Colon (tissue), 2 donors: ENCODE data around the gene UGT1A4.
"Not testable (repeated sequence)": the region's sequence is repeated elsewhere in the genome, so short reads cannot be mapped to it uniquely, and the experiment has no call there.

ENCODE experiments used
- FAIRE-seq: peaks from 2 replicates; lab custom pipeline; 2012; peaks lifted over from hg19 to GRCh38; lab: Jason Lieb, UNC
- donor health status: control.
- donor health status: control.

Gene UGT1A4

DNA sequence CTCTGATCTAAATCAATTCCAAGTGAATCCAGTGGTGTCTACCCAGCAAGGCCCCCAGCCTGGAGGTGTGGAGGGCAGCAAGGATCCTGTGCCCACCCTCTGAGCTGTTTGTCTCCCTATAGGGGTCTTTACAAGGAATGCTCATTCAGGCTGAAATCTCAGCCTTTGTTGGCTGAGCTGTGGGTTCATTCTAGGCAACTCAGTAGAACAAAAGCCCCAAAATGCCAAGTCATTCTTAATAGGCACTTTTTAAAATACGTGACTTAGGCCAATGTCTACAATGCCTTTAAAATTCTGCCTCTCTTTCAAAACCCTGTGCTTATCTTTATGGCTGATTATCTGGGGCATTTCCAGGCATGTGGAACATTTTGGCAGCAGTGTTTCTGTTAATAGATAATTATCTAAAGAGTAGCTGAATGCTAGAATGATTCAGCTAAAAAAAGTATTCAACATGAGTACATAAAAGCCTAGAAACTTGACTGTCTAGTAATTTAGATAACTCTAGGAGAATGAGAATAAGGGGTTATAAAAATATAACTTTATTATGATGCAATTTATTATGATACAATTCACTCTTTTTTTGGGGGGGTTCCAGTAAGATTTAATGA is 18.4 kb upstream of the UGT1A4 start:
- peak; percentile 84 for FAIRE-seq

DNA sequence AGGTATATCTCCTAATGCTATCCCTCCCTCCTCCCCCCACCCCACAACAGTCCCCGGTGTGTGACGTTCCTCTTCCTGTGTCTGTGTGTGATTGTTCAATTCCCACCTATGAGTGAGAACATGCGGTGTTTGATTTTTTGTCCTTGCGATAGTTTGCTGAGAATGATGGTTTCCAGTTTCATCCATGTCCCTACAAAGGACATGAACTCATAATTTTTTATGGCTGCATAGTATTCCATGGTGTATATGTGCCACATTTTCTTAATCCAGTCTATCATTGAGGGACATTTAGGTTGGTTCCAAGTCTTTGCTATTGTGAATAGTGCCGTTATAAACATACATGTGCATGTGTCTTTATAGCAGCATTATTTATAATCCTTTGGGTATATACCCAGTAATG is 17.7 kb upstream of the UGT1A4 start:
- FAIRE-seq = not testable (repeated sequence)

DNA sequence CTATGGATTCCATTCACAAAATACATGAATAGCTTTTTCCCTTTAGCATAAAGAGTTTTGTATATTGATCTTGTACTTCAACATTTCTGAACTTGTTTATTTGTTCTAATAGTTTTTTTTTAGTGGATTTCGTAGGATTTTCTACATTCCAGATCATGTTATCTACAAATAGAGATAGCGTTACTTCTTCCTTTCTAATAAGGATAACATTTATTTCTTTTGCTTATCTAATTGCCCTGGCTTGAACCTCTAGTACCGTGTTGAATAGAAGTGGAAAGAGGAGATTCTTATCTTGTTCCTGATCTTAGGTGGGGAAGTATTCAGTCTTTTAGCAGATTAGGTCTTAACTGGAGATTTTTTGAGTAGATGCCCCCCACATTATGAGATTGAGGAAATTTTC is 16.3 kb upstream of the UGT1A4 start:
- FAIRE-seq = no peak

DNA sequence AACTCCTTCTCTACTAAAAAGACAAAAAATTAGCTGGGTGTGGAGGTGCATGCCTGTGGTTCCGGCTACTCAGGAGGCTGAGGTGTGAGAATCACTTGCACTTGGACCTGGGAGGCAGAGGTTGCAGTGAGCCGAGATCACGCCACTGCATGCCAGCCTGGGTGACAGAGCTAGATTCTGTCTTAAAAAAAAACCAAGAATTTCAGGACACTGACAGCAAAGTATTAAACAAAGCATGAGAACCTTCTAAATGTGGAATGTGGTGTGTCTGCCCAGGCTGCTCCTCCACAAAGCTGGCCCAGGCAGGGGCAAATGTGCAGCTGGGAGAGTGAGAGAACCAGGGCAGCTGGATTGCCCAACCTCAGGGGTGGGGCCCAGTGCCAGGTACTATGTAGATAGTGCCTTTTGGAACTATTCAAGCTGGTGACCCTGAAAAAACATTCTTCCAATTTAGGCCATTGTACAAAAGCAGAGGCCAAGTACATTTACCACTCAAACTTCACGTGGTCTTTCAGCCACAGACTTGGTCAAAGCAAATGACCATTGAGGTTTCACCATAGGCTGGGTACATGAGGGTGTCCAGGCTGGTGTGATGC is 12.5 kb upstream of the UGT1A4 start:
- no peak for FAIRE-seq

DNA sequence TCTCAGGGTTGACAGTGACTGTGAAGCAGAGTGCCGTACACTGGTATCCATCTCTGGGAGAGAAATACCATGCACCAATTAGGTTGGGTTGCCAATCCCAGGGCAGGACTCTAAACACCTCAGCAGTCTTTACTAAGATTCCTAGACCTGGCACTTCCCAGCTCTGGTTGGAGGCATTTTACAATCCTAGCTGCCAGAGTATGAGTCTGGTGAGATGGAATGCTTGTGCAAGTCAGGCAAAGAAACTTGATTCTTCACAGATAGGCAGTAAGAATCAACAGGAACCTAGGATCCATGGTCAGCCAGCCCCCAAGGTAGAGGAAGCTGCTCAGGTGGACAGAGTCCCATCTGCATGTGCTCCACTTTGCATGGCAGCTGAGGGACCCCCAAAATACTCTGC is 11.8 kb upstream of the UGT1A4 start:
- no peak for FAIRE-seq

DNA sequence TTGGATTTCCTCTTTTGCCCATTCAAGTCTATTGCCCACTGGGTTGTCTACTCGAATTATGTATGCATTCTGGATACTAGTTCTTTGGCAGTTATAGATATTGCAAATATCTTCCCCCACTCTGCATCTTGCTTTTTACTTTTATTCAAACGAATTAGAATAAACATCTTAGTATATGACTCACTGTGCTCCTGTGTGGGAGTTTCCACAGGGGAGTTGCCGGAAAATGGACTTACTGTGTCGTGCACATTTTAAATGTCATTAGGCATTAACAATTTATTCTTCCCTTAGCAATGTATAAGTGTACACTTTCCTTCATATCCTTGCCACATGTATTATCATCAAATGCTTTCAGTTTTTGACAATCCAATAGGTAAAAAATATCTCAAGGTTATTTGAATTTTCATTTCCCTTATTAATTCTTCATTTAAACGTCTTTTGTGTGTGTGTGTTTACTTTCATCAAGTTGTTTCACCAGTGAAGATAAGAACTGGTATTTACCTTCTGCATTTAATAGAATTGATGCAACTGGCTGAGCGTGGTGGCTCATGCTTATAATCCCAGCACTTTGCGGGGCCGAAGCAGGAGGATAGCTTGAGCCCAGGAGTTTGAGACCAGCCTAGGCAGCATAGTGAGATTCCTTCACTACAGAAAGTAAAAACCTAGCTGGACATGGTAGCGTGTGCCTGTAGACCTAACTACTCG is 10.4 kb upstream of the UGT1A4 start:
- no peak for FAIRE-seq

DNA sequence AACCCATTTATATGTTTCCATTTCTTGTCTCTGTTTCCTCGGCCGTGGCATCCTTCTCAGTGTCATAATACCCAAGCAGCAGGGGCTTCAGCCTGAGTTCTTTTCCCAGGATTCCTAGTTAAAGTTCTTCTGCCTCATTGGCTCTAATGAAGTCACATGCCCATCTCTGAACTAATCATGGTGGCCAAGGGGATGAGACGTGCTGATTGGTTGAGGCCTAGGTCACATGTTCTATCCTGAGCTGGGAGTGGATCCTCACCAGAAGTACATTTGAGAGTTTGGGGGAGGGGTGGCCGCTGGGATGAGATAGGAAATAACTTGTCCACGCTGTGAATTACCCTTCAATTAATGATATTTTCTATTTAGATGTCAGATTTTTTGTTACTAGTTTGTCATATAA is 9.6 kb upstream of the UGT1A4 start:
- FAIRE-seq = no peak

DNA sequence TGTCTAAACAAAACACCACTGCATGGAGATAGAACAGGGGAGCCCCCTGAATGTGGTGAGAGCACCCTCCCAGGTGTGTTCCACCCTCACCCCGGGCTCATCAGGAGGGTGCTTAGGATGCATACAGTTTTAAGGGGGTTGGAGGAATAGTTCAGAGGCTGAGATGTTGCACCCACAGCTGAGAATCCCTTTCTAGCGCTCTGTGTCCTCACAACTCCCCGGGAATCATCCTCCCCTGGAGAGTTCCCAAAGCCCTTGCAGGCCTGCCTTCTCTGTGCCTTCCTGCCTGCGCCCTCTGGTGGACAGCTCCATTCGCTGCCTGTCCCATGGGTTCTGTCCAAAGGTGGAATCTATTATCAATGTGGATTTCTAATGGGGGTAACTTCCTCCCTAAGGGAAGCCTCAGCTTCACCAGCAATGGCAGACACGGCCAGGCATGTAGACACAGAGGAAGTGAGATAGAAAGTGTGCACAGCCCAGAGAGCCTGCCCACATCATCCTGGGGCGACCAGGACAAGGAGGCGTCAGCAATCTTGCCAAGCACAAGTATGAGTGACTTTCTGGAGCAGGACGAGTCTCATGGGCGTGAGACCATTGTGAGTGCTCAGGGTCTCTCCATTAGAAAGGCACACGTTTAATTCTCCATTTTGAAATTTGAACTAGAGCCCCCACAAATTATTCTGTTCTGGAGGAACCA is 7.1 kb upstream of the UGT1A4 start:
- FAIRE-seq = no peak

DNA sequence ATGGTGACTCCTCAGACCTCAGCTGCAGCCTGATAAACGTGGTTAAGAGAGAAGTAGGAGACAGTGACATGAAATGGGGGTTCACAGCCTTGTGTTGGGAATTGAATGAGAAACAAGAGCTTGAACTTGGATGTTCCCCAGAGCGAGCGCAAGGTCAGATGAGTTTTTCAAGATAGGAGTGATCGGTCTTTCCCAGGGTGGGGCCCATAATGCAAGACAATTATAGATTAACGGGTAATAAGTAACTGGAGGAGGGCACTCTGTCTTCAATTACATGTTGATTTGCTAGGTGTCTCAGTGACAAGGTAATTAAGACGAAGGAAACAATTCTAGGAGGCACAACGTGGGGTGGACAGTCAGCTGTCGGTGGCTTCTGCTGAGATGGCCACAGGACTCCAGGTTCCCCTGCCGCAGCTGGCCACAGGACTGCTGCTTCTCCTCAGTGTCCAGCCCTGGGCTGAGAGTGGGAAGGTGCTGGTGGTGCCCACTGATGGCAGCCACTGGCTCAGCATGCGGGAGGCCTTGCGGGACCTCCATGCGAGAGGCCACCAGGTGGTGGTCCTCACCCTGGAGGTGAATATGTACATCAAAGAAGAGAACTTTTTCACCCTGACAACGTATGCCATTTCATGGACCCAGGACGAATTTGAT is 5.8 kb upstream of the UGT1A4 start, which contains the start of gene UGT1A5:
Gene UGT1A5, plus strand, starts transcription at position 297 of the 651 bp plus-strand sequence. Its CDS starts 85 bp downstream, at position 382.
- no peak for FAIRE-seq

DNA sequence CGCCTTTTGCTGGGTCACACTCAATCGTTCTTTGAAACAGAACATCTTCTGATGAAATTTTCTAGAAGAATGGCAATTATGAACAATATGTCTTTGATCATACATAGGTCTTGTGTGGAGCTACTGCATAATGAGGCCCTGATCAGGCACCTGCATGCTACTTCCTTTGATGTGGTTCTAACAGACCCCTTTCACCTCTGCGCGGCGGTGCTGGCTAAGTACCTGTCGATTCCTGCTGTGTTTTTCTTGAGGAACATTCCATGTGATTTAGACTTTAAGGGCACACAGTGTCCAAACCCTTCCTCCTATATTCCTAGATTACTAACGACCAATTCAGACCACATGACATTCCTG is 5.3 kb upstream of the UGT1A4 start:
- no peak for FAIRE-seq

DNA sequence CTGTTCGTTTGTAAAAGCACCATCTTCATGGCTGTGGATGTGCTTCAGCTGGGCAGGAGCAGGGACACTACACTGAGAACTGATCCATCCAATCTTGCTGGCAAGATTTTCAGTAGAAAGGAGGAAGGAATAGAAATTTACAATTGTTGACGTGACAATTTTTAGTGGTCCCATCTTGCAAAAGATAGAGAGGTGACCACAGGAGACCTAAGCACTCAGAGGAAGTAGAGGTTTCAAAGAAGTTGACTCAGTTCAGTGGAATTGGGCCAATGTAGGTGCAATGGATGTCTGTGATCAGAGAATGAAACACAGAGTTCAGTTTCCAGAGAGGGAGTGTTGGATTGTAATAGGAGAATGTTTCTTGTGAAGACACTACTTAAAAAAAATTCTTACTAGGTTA is 4.4 kb upstream of the UGT1A4 start:
- FAIRE-seq = no peak

DNA sequence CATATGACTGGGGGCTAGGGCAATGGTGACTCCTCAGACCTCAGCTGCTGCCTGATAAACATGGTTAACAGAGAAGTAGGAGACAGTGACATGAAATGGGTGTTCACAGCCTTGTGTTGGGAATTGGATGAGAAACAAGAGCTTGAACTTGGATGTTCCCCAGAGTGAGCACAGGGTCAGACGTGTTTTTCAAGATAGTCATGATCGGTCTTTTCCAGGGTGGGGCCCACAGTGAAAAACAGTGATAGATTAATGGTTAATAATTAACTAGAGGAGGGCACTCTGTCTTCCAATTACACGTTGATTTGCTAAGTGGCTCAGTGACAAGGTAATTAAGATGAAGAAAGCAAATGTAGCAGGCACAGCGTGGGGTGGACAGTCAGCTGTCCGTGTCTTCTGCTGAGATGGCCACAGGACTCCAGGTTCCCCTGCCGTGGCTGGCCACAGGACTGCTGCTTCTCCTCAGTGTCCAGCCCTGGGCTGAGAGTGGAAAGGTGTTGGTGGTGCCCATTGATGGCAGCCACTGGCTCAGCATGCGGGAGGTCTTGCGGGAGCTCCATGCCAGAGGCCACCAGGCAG is 10.3 kb downstream of the UGT1A4 start, which contains the start of gene UGT1A3:
Gene UGT1A3, plus strand, starts transcription at position 320 of the 579 bp plus-strand sequence. Its CDS starts 85 bp downstream, at position 405.
- no peak for FAIRE-seq

DNA sequence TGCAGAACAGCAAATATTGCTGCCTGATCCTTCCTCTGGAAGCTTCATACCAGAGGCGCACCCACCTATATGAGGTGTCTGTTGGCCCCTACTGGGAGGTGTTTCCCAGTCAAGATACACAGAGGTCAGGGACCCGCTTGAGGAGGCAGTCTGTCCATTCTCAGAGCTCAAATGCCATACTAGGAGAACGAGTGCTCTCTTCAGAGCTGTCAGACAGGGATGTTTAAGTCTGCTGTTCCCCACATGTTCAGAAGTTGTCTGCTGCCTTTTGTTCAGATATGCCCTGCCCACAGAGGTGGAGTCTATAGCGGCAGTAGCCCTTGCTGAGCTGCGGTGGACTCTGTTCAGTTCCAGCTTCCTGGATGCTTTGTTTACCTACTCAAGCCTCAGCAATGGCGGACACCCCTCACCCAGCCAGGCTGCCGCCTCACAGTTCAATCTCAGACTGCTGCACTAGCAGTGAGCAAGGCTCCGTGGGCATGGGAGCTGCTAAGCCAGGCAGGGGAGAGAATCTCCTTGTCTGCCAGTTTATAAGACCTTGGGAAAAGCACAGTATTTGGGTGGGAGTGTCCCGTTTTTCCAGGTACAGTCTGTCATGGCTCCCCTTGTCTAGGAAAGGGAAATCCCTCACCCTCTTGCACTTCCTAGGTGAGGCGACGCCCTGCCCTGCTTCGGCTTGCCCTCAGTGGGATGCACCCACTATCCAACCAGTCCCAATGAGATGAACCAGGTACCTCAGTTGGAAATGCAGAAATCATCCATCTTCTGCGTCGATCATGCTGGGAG is 18.5 kb downstream of the UGT1A4 start:
- not testable (repeated sequence) for FAIRE-seq

DNA sequence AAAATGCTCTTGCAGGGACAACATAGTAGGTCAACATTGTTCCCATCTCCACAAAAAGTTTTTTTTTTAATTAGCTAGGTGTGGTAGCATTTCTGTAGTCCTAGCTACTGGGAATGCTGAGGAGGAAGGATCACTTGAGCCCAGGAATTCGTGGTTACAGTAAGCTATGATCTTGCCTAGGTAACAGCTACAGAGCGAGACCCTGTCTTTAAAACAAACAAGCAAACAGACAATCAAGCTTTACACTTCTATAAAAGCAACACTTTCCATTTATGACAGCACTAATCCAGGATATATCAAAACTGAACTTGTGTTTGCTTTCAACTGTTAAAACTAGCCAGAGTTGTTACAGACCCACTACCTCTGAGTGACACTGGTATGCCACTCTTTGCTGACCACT is 22.3 kb downstream of the UGT1A4 start:
- FAIRE-seq = no peak

DNA sequence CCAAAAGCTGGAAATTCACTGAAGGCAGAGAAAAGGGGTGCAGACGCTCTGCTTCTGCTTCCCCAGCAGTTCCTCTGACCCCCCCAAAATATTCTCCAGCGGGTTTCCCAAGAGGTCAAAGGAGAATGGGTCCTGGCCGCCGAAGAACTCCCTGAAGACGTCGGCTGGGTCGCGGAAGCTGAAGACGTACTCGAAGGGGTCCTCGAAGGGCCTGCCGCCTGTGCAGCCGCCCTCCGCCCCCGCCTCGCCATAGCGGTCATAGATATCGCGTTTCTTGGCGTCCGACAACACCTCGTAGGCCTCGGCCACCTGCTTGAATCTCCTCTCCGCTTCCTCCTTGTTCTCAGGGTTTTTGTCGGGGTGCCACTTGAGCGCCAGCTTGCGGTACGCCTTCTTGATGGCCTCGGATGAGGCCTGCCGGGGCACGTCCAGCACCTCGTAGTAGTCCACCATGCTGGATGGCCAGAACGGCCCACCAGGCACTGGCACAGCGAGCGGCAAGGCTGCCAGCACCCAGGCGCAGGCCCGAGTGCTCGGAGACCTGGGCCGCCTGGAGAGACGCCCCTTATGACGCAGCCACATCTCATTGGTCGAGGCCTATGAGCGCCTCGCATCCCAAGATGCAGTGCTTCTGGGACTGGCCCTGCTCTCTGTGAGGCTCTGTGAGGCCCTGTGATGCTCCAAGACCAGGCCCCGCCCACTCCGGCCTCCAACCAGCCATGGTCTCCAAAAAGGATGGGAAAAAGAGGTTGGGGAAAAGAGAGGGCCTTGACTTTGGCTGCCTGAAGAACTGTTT is 25.1 kb downstream of the UGT1A4 start:
- no peak for FAIRE-seq

DNA sequence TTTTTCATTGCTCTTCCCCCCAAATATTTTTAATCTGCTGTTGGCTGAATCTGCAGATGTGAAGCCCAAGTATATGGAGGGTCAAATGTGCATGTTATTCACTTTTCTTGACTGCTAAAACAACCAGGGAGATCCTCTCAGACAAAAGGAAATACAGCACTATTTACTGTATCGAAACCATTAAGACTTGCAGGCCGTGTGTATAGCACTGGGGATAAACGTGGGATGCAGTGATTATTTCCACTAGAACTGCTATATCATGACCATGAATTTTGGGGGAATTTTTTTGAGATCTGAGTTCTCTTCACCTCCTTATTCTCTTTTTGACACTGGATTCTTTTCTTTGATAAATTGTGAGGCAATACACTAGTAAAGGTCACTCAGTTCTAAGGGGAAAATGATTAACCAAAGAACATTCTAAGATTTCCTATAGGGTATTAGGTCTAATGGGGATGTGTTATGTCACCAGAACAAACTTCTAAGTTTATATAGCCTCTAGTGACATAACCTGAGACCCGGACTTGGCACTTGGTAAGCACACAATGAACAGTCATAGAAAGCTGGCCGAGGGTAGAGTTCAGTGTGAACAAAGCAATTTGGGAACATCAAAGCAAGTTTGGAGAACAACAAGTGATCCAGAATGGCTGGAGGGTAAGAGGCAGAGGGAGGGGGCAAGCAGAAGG is 26.7 kb downstream of the UGT1A4 start:
- FAIRE-seq = no peak

DNA sequence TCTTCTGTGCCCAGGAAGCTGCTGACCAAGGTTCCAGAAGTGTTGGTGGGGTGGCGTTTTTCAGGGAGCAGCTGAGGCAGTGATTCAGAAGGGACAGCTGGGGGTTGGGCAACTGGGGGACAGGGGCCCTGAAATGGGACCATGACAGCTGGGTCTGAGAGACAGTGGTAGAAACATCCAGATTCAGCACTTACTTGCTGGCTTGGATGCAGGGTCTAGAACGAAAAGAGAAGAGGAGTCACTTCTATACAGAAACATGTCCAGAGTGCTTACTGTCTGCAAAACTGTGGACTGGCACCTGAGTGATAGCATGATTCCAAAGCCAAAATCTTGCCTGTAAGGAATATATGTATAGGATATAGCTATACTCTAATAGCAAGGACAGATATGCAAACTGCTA is 27.3 kb downstream of the UGT1A4 start:
- not testable (repeated sequence) for FAIRE-seq

DNA sequence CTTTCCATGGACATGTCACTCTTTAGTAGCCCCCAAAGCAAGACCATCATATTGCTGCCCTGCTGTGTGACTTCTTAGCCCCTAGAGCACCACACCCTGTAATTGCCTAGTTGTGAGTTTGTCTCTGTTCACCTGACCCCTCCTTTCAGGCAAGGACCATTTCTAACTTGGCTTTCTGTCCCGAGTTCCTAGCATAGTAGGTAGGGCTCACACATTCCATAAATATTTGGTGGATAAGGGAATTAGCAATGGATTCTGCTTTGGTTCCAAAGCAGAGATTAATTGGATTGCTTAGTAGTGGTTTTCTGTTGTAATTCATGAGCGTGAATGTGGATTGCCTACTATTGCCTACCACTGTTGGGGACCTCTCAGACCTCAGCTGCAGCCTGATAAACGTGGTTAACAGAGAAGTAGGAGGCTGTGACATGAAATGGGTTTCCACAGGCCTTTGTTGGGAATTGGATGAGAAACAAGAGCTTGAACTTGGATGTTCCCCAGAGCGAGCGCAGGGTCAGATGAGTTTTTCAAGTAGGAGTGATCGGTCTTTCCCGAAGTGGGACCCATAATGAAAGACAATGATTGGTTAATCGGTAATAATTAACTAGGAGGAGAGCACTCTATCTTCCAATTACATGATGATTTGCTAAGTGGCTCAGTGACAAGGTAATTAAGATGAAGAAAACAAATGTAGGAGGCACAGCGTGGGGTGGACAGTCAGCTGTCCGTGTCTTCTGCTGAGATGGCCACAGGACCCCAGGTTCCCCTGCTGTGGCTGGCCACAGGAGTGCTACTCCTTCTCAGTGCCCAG is 28.1 kb downstream of the UGT1A4 start:
- no peak for FAIRE-seq

DNA sequence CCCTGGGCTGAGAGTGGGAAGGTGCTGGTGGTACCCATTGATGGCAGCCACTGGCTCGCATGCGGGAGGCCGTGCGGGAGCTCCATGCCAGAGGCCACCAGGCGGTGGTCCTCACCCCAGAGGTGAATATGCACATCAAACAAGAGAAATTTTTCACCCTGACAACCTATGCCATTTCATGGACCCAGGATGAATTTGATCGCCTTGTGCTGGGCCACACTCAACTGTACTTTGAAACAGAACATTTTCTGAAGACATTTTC is 28.7 kb downstream of the UGT1A4 start:
- FAIRE-seq = no peak
